ENCODE results near the gene MSANTD3. TPM values are rescaled to one million over a fixed set of nuclear protein-coding genes. Genes with fewer than 3 reads are reported as not detected.
"Not testable (repeated sequence)": the region's sequence is repeated elsewhere in the genome, so short reads cannot be mapped to it uniquely, and the experiment has no call there.

Gene MSANTD3
- total and polyA plus RNA-seq, 7 donors, result 15.2 to 59.4 (median 25.6) TPM

- 74 to 89% (median 81%) methylated on average over 4 of the region's 4 CpGs for WGBS, 3 donors
- no peak for ATAC-seq
These were observed 9.1 kb upstream of the MSANTD3 start for GRCh38 chr9:100417815-100418214.

GRCh38 chr9:100419166-100419565, 7.8 kb upstream of the MSANTD3 start:
- DNase-seq (no peak), ATAC-seq (no peak)
- TF ChIP-seq CTCF (IDR thresholded peaks at IDR 0.05), result no peak
- Histone ChIP-seq H3K27ac (no peak overlapping the region), H3K4me1 (no peaks in the 10 kb centered on the region), H3K4me3 (no peak overlapping the region), H3K36me3 (ENCODE audit: insufficient read depth in 1 of 2, low read depth in 1 of 2) (no peaks in the 10 kb centered on the region), H3K27me3 (ENCODE audit: insufficient read depth in 3 of 3, low read length in 2 of 3) (peaks cover 0 to 3% (median 0%) of the 10 kb centered on the region in 3 donors), H3K9me3 (no peaks in the 10 kb centered on the region)
- intact Hi-C loops (cut with DNase I), result no loop called here
- 51 to 71% (median 61%) methylated on average over 3 of the region's 3 CpGs for WGBS, 3 donors

More at GRCh38 chr9:100417815-100418214, 9.1 kb upstream of the MSANTD3 start:
- Histone ChIP-seq H3K4me1 (no peaks in the 10 kb centered on the region), H3K9me3 (no peaks in the 10 kb centered on the region), H3K4me3 (no peak overlapping the region), H3K36me3 (ENCODE audit: insufficient read depth in 1 of 2, low read depth in 1 of 2) (no peaks in the 10 kb centered on the region), H3K27me3 (ENCODE audit: insufficient read depth in 3 of 3, low read length in 2 of 3) (peaks cover 0 to 3% (median 0%) of the 10 kb centered on the region in 3 donors), H3K27ac (no peak overlapping the region)
- TF ChIP-seq CTCF (IDR thresholded peaks at IDR 0.05), result no peak
- DNase-seq, result no peak
- intact Hi-C loops (cut with DNase I), result no loop called here

GRCh38 chr9:100421116-100421515, 5.8 kb upstream of the MSANTD3 start:
- H3K4me3 ChIP-seq; H3K9me3 ChIP-seq; H3K27ac ChIP-seq; H3K4me1 ChIP-seq; H3K27me3 ChIP-seq (ENCODE audit: insufficient read depth in 3 of 3, low read length in 2 of 3); H3K36me3 ChIP-seq (ENCODE audit: insufficient read depth in 1 of 2, low read depth in 1 of 2); DNase-seq; intact Hi-C loops (cut with DNase I); ATAC-seq: not testable (repeated sequence)
- WGBS, 3 donors, result 65 to 75% (median 72%) methylated on average over 3 of the region's 3 CpGs

GRCh38 chr9:100425758-100426157, 1.2 kb upstream of the MSANTD3 start:
- TF ChIP-seq CTCF (IDR thresholded peaks at IDR 0.05), result no peak
- no peaks in the 10 kb centered on the region for H3K36me3 ChIP-seq (ENCODE audit: insufficient read depth in 1 of 2, low read depth in 1 of 2)
- no peaks in the 10 kb centered on the region for H3K27me3 ChIP-seq (ENCODE audit: insufficient read depth in 3 of 3, low read length in 2 of 3)
- WGBS, 3 donors, result 10 to 23% (median 11%) methylated on average over 1 of the region's 1 CpG
- peak in 1 of 4 donors; percentile 17 for ATAC-seq
- H3K27ac ChIP-seq, result peak overlapping the region; percentile 75
- no peaks in the 10 kb centered on the region for H3K9me3 ChIP-seq
- peaks cover 35% of the 10 kb centered on the region for H3K4me1 ChIP-seq
- DNase-seq, result no peak
- intact Hi-C loops (cut with DNase I), result loop anchor here in 1 of 2 donors (5.0 kb wide), 3 partner anchors 47 to 172 kb away; partner anchors contain the start of genes TEX10 and TMEFF1
- H3K4me3 ChIP-seq, result peak overlapping the region; percentile 62

- WGBS, 3 donors, result 30 to 35% (median 31%) methylated on average over 7 of the region's 7 CpGs
- Histone ChIP-seq H3K4me1 (peaks cover 35% of the 10 kb centered on the region), H3K36me3 (ENCODE audit: insufficient read depth in 1 of 2, low read depth in 1 of 2) (no peaks in the 10 kb centered on the region), H3K9me3 (no peaks in the 10 kb centered on the region), H3K4me3 (peak overlapping the region; percentile 62), H3K27ac (peak overlapping the region; percentile 75), H3K27me3 (ENCODE audit: insufficient read depth in 3 of 3, low read length in 2 of 3) (no peaks in the 10 kb centered on the region)
- no peak for ATAC-seq
- no peak for DNase-seq
- intact Hi-C loops (cut with DNase I), result loop anchor here in 1 of 2 donors (5.0 kb wide), 3 partner anchors 46 to 171 kb away; partner anchors contain the start of genes TEX10 and TMEFF1
- no peak for TF ChIP-seq CTCF (IDR thresholded peaks at IDR 0.05)
These were observed 784 bp upstream of the MSANTD3 start for GRCh38 chr9:100426189-100426529.
